Neutrophil (primary cell): ENCODE data around the gene SLC44A2.

Experiments used
- H3K27ac ChIP-seq: fragments of 200-600 bp; sonication (generic); 2 replicates; pipeline ENCODE4 v1.5.1; 2016; ENCODE audit warnings: mild to moderate bottlenecking, moderate library complexity
- H3K27me3 ChIP-seq: fragments of 200-600 bp; sonication (generic); 2 replicates; pipeline ENCODE4 v1.6.0; 2016; ENCODE audit warnings: mild to moderate bottlenecking
- H3K36me3 ChIP-seq: fragments of 200-600 bp; sonication (generic); 2 replicates; pipeline ENCODE4 v1.5.1; 2017
- H3K4me1 ChIP-seq, 2 experiments: fragments of 200-600 bp in 1 of 2; sonication (generic) in 1 of 2; 1 replicate in 1 of 2; 2 replicates in 1 of 2; pipeline versions ENCODE4 v1.5.1 to v1.6.1; 2013 to 2016; ENCODE audit warnings: low read depth in 1 of 2, low read length in 1 of 2, mild to moderate bottlenecking in 1 of 2, moderate library complexity in 1 of 2; ENCODE audit not compliant: control insufficient read depth in 1 of 2, insufficient read depth in 1 of 2
- H3K4me3 ChIP-seq, 2 experiments: fragments of 200-600 bp in 1 of 2; sonication (generic) in 1 of 2; 1 replicate in 1 of 2; 2 replicates in 1 of 2; pipeline ENCODE4 v1.5.1; 2013 to 2016; ENCODE audit warnings: low read depth in 1 of 2, low read length in 1 of 2, mild to moderate bottlenecking in 1 of 2, moderate library complexity in 1 of 2
- H3K9me3 ChIP-seq: fragments of 200-600 bp; sonication (generic); 2 replicates; pipeline ENCODE4 v1.5.1; 2016
- TF ChIP-seq, protein P1 (sequence below): fragments of 200-600 bp; sonication (generic); IDR thresholded peaks from 2 replicates; pipeline ENCODE4 v1.5.1; 2016; ENCODE audit warnings: antibody characterized with exemption

The SLC44A2 gene

GRCh38 chr19:10618846-10619245, 6.5 kb upstream of the SLC44A2 start:
- Histone ChIP-seq H3K27ac (no peak overlapping the region), H3K36me3 (peaks cover 78% of the 10 kb centered on the region), H3K4me3 (no peak overlapping the region), H3K4me1 (peaks cover 17 to 23% of the 10 kb centered on the region in 2 experiments), H3K27me3 (no peaks in the 10 kb centered on the region), H3K9me3 (no peaks in the 10 kb centered on the region)
- TF ChIP-seq, protein P1, sequence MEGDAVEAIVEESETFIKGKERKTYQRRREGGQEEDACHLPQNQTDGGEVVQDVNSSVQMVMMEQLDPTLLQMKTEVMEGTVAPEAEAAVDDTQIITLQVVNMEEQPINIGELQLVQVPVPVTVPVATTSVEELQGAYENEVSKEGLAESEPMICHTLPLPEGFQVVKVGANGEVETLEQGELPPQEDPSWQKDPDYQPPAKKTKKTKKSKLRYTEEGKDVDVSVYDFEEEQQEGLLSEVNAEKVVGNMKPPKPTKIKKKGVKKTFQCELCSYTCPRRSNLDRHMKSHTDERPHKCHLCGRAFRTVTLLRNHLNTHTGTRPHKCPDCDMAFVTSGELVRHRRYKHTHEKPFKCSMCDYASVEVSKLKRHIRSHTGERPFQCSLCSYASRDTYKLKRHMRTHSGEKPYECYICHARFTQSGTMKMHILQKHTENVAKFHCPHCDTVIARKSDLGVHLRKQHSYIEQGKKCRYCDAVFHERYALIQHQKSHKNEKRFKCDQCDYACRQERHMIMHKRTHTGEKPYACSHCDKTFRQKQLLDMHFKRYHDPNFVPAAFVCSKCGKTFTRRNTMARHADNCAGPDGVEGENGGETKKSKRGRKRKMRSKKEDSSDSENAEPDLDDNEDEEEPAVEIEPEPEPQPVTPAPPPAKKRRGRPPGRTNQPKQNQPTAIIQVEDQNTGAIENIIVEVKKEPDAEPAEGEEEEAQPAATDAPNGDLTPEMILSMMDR, result no peak

DNA sequence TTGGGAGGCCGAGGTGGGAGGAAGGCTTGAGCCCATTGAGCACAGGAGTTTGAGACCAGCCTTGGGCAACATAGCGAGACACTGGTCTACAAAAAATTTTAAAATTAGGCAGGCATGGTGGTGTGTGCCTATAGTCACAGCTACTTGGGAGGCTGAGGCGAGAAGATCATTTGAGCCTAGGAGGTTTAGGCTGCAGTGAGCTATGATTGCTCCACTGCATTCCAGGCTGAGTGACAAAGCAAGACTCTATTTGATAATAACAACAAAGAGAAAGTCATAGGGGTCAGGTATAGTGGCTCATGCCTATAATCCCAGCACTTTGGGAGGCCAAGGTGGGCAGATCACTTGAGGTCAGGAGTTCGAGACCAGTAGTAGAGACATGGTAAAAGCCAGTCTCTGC, 4.6 kb upstream of the SLC44A2 start:
- H3K36me3 ChIP-seq, result peaks cover 86% of the 10 kb centered on the region
- H3K27ac ChIP-seq, result no peak overlapping the region
- TF ChIP-seq, protein P1, result no peak
- no peaks in the 10 kb centered on the region for H3K27me3 ChIP-seq
- no peak overlapping the region for H3K4me3 ChIP-seq
- H3K9me3 ChIP-seq, result no peaks in the 10 kb centered on the region
- H3K4me1 ChIP-seq, result peaks cover 8 to 13% of the 10 kb centered on the region in 2 experiments

- no peaks in the 10 kb centered on the region for H3K9me3 ChIP-seq
- H3K4me1 ChIP-seq, result peaks cover 3 to 8% of the 10 kb centered on the region in 2 experiments
- peaks cover 94% of the 10 kb centered on the region for H3K36me3 ChIP-seq
- no peak overlapping the region for H3K27ac ChIP-seq
- TF ChIP-seq, protein P1, result no peak
- no peaks in the 10 kb centered on the region for H3K27me3 ChIP-seq
- H3K4me3 ChIP-seq, result no peak overlapping the region
These were observed 3.4 kb upstream of the SLC44A2 start for GRCh38 chr19:10621966-10622365.

GRCh38 chr19:10624585-10624984, 768 bp upstream of the SLC44A2 start:
- peaks cover 96% of the 10 kb centered on the region for H3K36me3 ChIP-seq
- H3K4me3 ChIP-seq, result no peak overlapping the region
- peaks cover 0 to 8% of the 10 kb centered on the region in 2 experiments for H3K4me1 ChIP-seq
- H3K27ac ChIP-seq, result no peak overlapping the region
- no peaks in the 10 kb centered on the region for H3K9me3 ChIP-seq
- H3K27me3 ChIP-seq, result no peaks in the 10 kb centered on the region
- TF ChIP-seq, protein P1, result no peak

GRCh38 chr19:10625762-10626138, 397 bp downstream of the SLC44A2 start:
- H3K27me3 ChIP-seq, result no peaks in the 10 kb centered on the region
- TF ChIP-seq, protein P1, result no peak
- H3K9me3 ChIP-seq, result no peaks in the 10 kb centered on the region
- peaks cover 96% of the 10 kb centered on the region for H3K36me3 ChIP-seq
- peaks cover 0 to 8% of the 10 kb centered on the region in 2 experiments for H3K4me1 ChIP-seq
- H3K27ac ChIP-seq, result no peak overlapping the region
- no peak overlapping the region for H3K4me3 ChIP-seq

DNA sequence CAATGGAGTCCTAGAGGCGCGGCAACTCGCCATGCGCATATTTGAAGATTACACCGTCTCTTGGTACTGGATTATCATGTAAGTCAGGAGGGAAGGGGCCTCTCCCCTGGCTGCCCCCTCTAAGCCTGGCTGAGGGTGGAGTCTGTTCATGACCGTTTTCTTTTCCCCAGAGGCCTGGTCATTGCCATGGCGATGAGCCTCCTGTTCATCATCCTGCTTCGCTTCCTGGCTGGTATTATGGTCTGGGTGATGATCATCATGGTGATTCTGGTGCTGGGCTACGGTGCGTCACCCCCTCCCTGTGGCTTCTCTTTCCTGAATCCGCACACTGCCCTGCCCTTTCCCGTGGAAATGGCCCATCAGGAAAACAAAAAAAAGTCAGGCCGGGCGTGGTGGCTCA, 6.5 kb downstream of the SLC44A2 start:
- Histone ChIP-seq H3K27me3 (no peaks in the 10 kb centered on the region), H3K4me3 (no peak overlapping the region), H3K9me3 (peaks cover 7% of the 10 kb centered on the region), H3K4me1 (peaks cover 16 to 21% of the 10 kb centered on the region in 2 experiments), H3K27ac (no peak overlapping the region), H3K36me3 (peaks cover 100% of the 10 kb centered on the region)
- TF ChIP-seq, protein P1, result no peak
